ENCODE results near the gene PROSER3.

PROSER3 gene

GRCh38 chr19:35783469-35784434 lies 25.8 kb downstream of the PROSER3 start:
- Mint-ChIP-seq H3K9me3 (ENCODE audit: low read depth) (no peaks in the 10 kb centered on the region), H3K27ac (no peak overlapping the region), H3K36me3 (no peaks in the 10 kb centered on the region), H3K4me1 (ENCODE audit: low read depth) (no peaks in the 10 kb centered on the region), H3K27me3 (no peaks in the 10 kb centered on the region), H3K4me3 (no peak overlapping the region)

- Mint-ChIP-seq H3K9me3 (ENCODE audit: low read depth) (no peaks in the 10 kb centered on the region), H3K27ac (no peak overlapping the region), H3K4me3 (no peak overlapping the region), H3K4me1 (ENCODE audit: low read depth) (no peaks in the 10 kb centered on the region), H3K27me3 (no peaks in the 10 kb centered on the region), H3K36me3 (no peaks in the 10 kb centered on the region)
Measured at GRCh38 chr19:35784503-35785338, 26.7 kb downstream of the PROSER3 start.

GRCh38 chr19:35785339-35785627 lies 27.3 kb downstream of the PROSER3 start:
- Mint-ChIP-seq H3K9me3 (ENCODE audit: low read depth) (no peaks in the 10 kb centered on the region), H3K4me3 (no peak overlapping the region), H3K4me1 (ENCODE audit: low read depth) (no peaks in the 10 kb centered on the region), H3K27me3 (no peaks in the 10 kb centered on the region), H3K27ac (no peak overlapping the region), H3K36me3 (no peaks in the 10 kb centered on the region)

- Mint-ChIP-seq H3K27me3 (no peaks in the 10 kb centered on the region), H3K4me1 (ENCODE audit: low read depth) (no peaks in the 10 kb centered on the region), H3K4me3 (no peak overlapping the region), H3K36me3 (no peaks in the 10 kb centered on the region), H3K9me3 (ENCODE audit: low read depth) (no peaks in the 10 kb centered on the region), H3K27ac (no peak overlapping the region)
Measured at GRCh38 chr19:35786299-35787160, 28.6 kb downstream of the PROSER3 start.

GRCh38 chr19:35787227-35787799 lies 29.3 kb downstream of the PROSER3 start:
- Mint-ChIP-seq H3K27ac (no peak overlapping the region), H3K9me3 (ENCODE audit: low read depth) (no peaks in the 10 kb centered on the region), H3K36me3 (no peaks in the 10 kb centered on the region), H3K4me1 (ENCODE audit: low read depth) (no peaks in the 10 kb centered on the region), H3K4me3 (no peak overlapping the region), H3K27me3 (no peaks in the 10 kb centered on the region)

GRCh38 chr19:35788205-35788960 lies 30.4 kb downstream of the PROSER3 start:
- H3K4me3 Mint-ChIP-seq, result no peak overlapping the region
- H3K9me3 Mint-ChIP-seq (ENCODE audit: low read depth), result no peaks in the 10 kb centered on the region
- no peaks in the 10 kb centered on the region for H3K36me3 Mint-ChIP-seq
- peaks cover 2% of the 10 kb centered on the region for H3K27me3 Mint-ChIP-seq
- H3K27ac Mint-ChIP-seq, result no peak overlapping the region
- no peaks in the 10 kb centered on the region for H3K4me1 Mint-ChIP-seq (ENCODE audit: low read depth)

- H3K27me3 Mint-ChIP-seq, result peaks cover 4% of the 10 kb centered on the region
- no peak overlapping the region for H3K4me3 Mint-ChIP-seq
- no peaks in the 10 kb centered on the region for H3K4me1 Mint-ChIP-seq (ENCODE audit: low read depth)
- H3K27ac Mint-ChIP-seq, result no peak overlapping the region
- no peaks in the 10 kb centered on the region for H3K9me3 Mint-ChIP-seq (ENCODE audit: low read depth)
- no peaks in the 10 kb centered on the region for H3K36me3 Mint-ChIP-seq
Measured at GRCh38 chr19:35789195-35789977, 31.4 kb downstream of the PROSER3 start.

GRCh38 chr19:35789978-35790944 lies 32.3 kb downstream of the PROSER3 start:
- Mint-ChIP-seq H3K27me3 (peaks cover 4% of the 10 kb centered on the region), H3K36me3 (no peaks in the 10 kb centered on the region), H3K9me3 (ENCODE audit: low read depth) (no peaks in the 10 kb centered on the region), H3K4me3 (no peak overlapping the region), H3K27ac (no peak overlapping the region), H3K4me1 (ENCODE audit: low read depth) (no peaks in the 10 kb centered on the region)

- Mint-ChIP-seq H3K27ac (no peak overlapping the region), H3K9me3 (ENCODE audit: low read depth) (no peaks in the 10 kb centered on the region)
Measured at GRCh38 chr19:35790981-35791813, 33.2 kb downstream of the PROSER3 start.

GRCh38 chr19:35791814-35792279 lies 33.9 kb downstream of the PROSER3 start:
- Mint-ChIP-seq H3K4me1 (ENCODE audit: low read depth) (peaks cover 2% of the 10 kb centered on the region), H3K27me3 (peaks cover 13% of the 10 kb centered on the region), H3K27ac (no peak overlapping the region), H3K36me3 (peaks cover 2% of the 10 kb centered on the region), H3K4me3 (no peak overlapping the region), H3K9me3 (ENCODE audit: low read depth) (no peaks in the 10 kb centered on the region)

More at GRCh38 chr19:35790981-35791813, 33.2 kb downstream of the PROSER3 start:
- Mint-ChIP-seq H3K4me1 (ENCODE audit: low read depth) (no peaks in the 10 kb centered on the region), H3K27me3 (peaks cover 7% of the 10 kb centered on the region), H3K4me3 (no peak overlapping the region), H3K36me3 (no peaks in the 10 kb centered on the region)

- peaks cover 4% of the 10 kb centered on the region for H3K4me1 Mint-ChIP-seq (ENCODE audit: low read depth)
- peaks cover 17% of the 10 kb centered on the region for H3K27me3 Mint-ChIP-seq
- no peaks in the 10 kb centered on the region for H3K9me3 Mint-ChIP-seq (ENCODE audit: low read depth)
- peaks cover 2% of the 10 kb centered on the region for H3K36me3 Mint-ChIP-seq
- H3K4me3 Mint-ChIP-seq, result no peak overlapping the region
- H3K27ac Mint-ChIP-seq, result no peak overlapping the region
Measured at GRCh38 chr19:35792312-35792711, 34.3 kb downstream of the PROSER3 start.

GRCh38 chr19:35792888-35793287 lies 34.9 kb downstream of the PROSER3 start:
- Mint-ChIP-seq H3K27me3 (peaks cover 17% of the 10 kb centered on the region), H3K4me3 (no peak overlapping the region), H3K27ac (no peak overlapping the region), H3K4me1 (ENCODE audit: low read depth) (peaks cover 4% of the 10 kb centered on the region), H3K9me3 (ENCODE audit: low read depth) (no peaks in the 10 kb centered on the region), H3K36me3 (peaks cover 2% of the 10 kb centered on the region)

Data from activated naive CD8-positive, alpha-beta T cell (primary cell).